B cell (primary cell): Measurements from ENCODE around the gene SCMH1. TPM values are rescaled to one million over a fixed set of nuclear protein-coding genes. Genes with fewer than 3 reads are reported as not detected.

Experiments used
- ATAC-seq: fragments of 200-7000 bp; cut with Tn5 transposase; one replicate; pipeline ENCODE4 v1.10.0; 2021; ENCODE audit warnings: low read depth, mild to moderate bottlenecking, moderate number of reproducible peaks, moderate library complexity
- CTCF ChIA-PET: fragments of 350-600 bp; sonication (Branson Sonifier 250); formaldehyde crosslinking; loops from one replicate; lab custom pipeline; 2021; ENCODE audit warnings: antibody characterized with exemption, inconsistent platforms; lab: Charles Lee
- POLR2A ChIA-PET: fragments of 350-600 bp; sonication (Branson Sonifier 250); formaldehyde crosslinking; loops from one replicate; lab custom pipeline; 2021; ENCODE audit warnings: antibody characterized with exemption; lab: Charles Lee
- DNase-seq: peaks from one replicate; pipeline ENCODE4 v3.0.0; 2013
- H2AFZ ChIP-seq: 2 replicates; pipeline ENCODE4 v1.6.1; 2012; ENCODE audit warnings: mild to moderate bottlenecking, low read depth, low read length; ENCODE audit not compliant: insufficient read depth, poor library complexity, severe bottlenecking
- H3K27ac ChIP-seq, 2 donors: 1 replicate in 1 of 2; 2 replicates in 1 of 2; pipeline ENCODE4 v1.5.1; 2012 to 2013; ENCODE audit warnings: low read length in 2 of 2, mild to moderate bottlenecking in 2 of 2, moderate library complexity in 1 of 2
- H3K27me3 ChIP-seq, 4 experiments: fragments of 200-600 bp in 1 of 4; sonication (generic) in 1 of 4; replicated peaks in 1 of 4; 1 replicate in 2 of 4; 2 replicates in 2 of 4; pipeline versions ENCODE4 v1.6.1 to v1.7.0; 2013 to 2016; ENCODE audit warnings: low read length in 3 of 4, mild to moderate bottlenecking in 2 of 4, mixed read lengths in 1 of 4, moderate library complexity in 1 of 4; ENCODE audit not compliant: insufficient read depth in 4 of 4, control insufficient read depth in 3 of 4; ENCODE audit errors: control extremely low read depth in 1 of 4
- H3K36me3 ChIP-seq, 2 experiments: replicated peaks in 1 of 2; 1 replicate in 1 of 2; 2 replicates in 1 of 2; pipeline versions ENCODE4 v1.6.1 to v1.7.1; 2013; ENCODE audit warnings: low read length in 1 of 2; ENCODE audit not compliant: insufficient read depth in 2 of 2, control insufficient read depth in 1 of 2; ENCODE audit errors: control extremely low read depth in 1 of 2, extremely low read depth in 1 of 2
- H3K4me1 ChIP-seq, 2 donors: fragments of 200-600 bp in 1 of 2; sonication (generic) in 1 of 2; 1 replicate in 1 of 2; 2 replicates in 1 of 2; pipeline versions ENCODE4 v1.5.1 to v1.6.1; 2013 to 2017; ENCODE audit warnings: low read length in 2 of 2; ENCODE audit not compliant: control insufficient read depth in 2 of 2, insufficient read depth in 2 of 2
- H3K4me2 ChIP-seq: replicated peaks from 2 replicates; pipeline ENCODE3; 2012; ENCODE audit warnings: mild to moderate bottlenecking, low read depth, low read length; ENCODE audit not compliant: poor library complexity, severe bottlenecking
- H3K4me3 ChIP-seq, 5 experiments: fragments of 200-600 bp in 1 of 5; sonication (generic) in 1 of 5; 1 replicate in 3 of 5; 2 replicates in 2 of 5; pipeline versions ENCODE4 v1.5.1 to v1.7.0; 2011 to 2016; ENCODE audit warnings: low read length in 4 of 5, mild to moderate bottlenecking in 4 of 5, low read depth in 2 of 5, control low read depth in 1 of 5, moderate library complexity in 1 of 5; ENCODE audit not compliant: insufficient read depth in 1 of 5; ENCODE audit errors: control extremely low read depth in 1 of 5, extremely low read depth in 1 of 5
- H3K79me2 ChIP-seq: fragments of 200-600 bp; sonication (generic); one replicate; pipeline ENCODE4 v1.6.0; 2016; ENCODE audit warnings: low read length; ENCODE audit not compliant: control insufficient read depth, insufficient read depth
- H3K9ac ChIP-seq: fragments of 200-600 bp; sonication (generic); 2 replicates; pipeline ENCODE4 v1.6.1; 2017; ENCODE audit warnings: mild to moderate bottlenecking, low read length, moderate library complexity
- H3K9me3 ChIP-seq, 3 donors: one replicate each; pipeline versions ENCODE4 v1.6.1 to v1.7.1; 2013; ENCODE audit warnings: low read length in 2 of 3; ENCODE audit not compliant: control insufficient read depth in 2 of 3, insufficient read depth in 1 of 3; ENCODE audit errors: control extremely low read depth in 1 of 3
- H4K20me1 ChIP-seq: 2 replicates; pipeline ENCODE4 v1.6.0; 2012; ENCODE audit warnings: mild to moderate bottlenecking, low read length; ENCODE audit not compliant: insufficient read depth, control insufficient read depth, poor library complexity, severe bottlenecking
- H3K27ac Mint-ChIP-seq: one replicate; pipeline ENCODE4 v1.8.0; 2021; ENCODE audit warnings: mixed read lengths
- H3K27me3 Mint-ChIP-seq: one replicate; pipeline ENCODE4 v1.8.0; 2021; ENCODE audit warnings: mixed read lengths
- H3K4me1 Mint-ChIP-seq: one replicate; pipeline ENCODE4 v1.8.0; 2021; ENCODE audit warnings: mixed read lengths
- H3K4me3 Mint-ChIP-seq: one replicate; pipeline ENCODE4 v1.8.0; 2021; ENCODE audit warnings: mixed read lengths
- H3K9me3 Mint-ChIP-seq: one replicate; pipeline ENCODE4 v1.8.0; 2022; ENCODE audit warnings: mixed read lengths; ENCODE audit not compliant: insufficient read depth
- CTCF ChIP-seq: fragments of 200-600 bp; IDR thresholded peaks from one replicate; pipeline ENCODE4 v1.8.0; 2022; ENCODE audit warnings: antibody characterized with exemption, mild to moderate bottlenecking
- EZH2 ChIP-seq: IDR thresholded peaks from 2 replicates; pipeline ENCODE4 v1.6.1; 2012; ENCODE audit warnings: borderline replicate concordance, low read depth, mild to moderate bottlenecking, moderate library complexity, low read length; ENCODE audit not compliant: insufficient read depth, poor library complexity, severe bottlenecking
- WGBS: methylation state at CpG from one replicate; pipeline ENCODE4 v1.1.5; 2013; ENCODE audit warnings: missing lambda C conversion rate; ENCODE audit not compliant: insufficient coverage; 5-methylcytosine and 5-hydroxymethylcytosine counted together
- intact Hi-C: fragments of 100-400 bp; cut with micrococcal nuclease; formaldehyde crosslinking; loops from one replicate; pipeline ENCODE4 v1.10.0; 2022
- polyA plus RNA-seq: library from polyadenylated mRNA; depleted of rRNA; stranded (reverse); fragments of >200 nt; gene quantifications from 2 replicates; pipeline ENCODE4 v1.2.3, GENCODE V29; 2012
- total RNA-seq, 2 donors: library from RNA; stranded (reverse); fragments of 120-200 nt in 1 of 2; gene quantifications; 1 replicate in 1 of 2; 2 replicates in 1 of 2; pipeline versions ENCODE4 v1.2.3 to v1.2.4, GENCODE V29; 2013 to 2022

Gene SCMH1
- total and polyA plus RNA-seq, 2 donors (not counting 1 experiment from before 2014, with no cell fraction given), result 29.4 to 33.3 TPM

- CTCF ChIA-PET, result no interaction called here
- Histone ChIP-seq H3K4me3 (no peak overlapping the region), H3K27ac (no peak overlapping the region), H3K9ac (no peak overlapping the region), H4K20me1 (peaks cover 4% of the 10 kb centered on the region), H3K36me3 (no peaks in the 10 kb centered on the region), H3K27me3 (no peaks in the 10 kb centered on the region), H3K4me1 (no peaks in the 10 kb centered on the region), H3K79me2 (peaks cover 47% of the 10 kb centered on the region), H3K9me3 (no peaks in the 10 kb centered on the region), H2AFZ (no peak overlapping the region), H3K4me2 (no peak overlapping the region)
- ATAC-seq (no peak), DNase-seq (no peak)
- WGBS, result no CpG with 5 or more reads among the region's 3 CpGs
- intact Hi-C loops, result no loop called here
- Mint-ChIP-seq H3K27me3 (no peaks in the 10 kb centered on the region), H3K9me3 (no peaks in the 10 kb centered on the region), H3K4me1 (peaks cover 14% of the 10 kb centered on the region), H3K27ac (no peak overlapping the region), H3K4me3 (no peak overlapping the region)
- TF ChIP-seq CTCF, result no peak
- TF ChIP-seq EZH2, result no peak
- POLR2A ChIA-PET, result no interaction called here
Observed at GRCh38 chr1:41226815-41227434, 15.2 kb downstream of the SCMH1 start.

GRCh38 chr1:41225495-41225894 is 16.6 kb downstream of the SCMH1 start:
- Mint-ChIP-seq H3K4me1 (peaks cover 13% of the 10 kb centered on the region), H3K27ac (no peak overlapping the region), H3K4me3 (no peak overlapping the region), H3K27me3 (no peaks in the 10 kb centered on the region), H3K9me3 (no peaks in the 10 kb centered on the region)
- WGBS, result 100% methylated on average over 2 of the region's 3 CpGs
- Histone ChIP-seq H3K79me2 (peaks cover 48% of the 10 kb centered on the region), H3K4me1 (no peaks in the 10 kb centered on the region), H3K9ac (no peak overlapping the region), H4K20me1 (peaks cover 4% of the 10 kb centered on the region), H3K27me3 (no peaks in the 10 kb centered on the region), H2AFZ (no peak overlapping the region), H3K36me3 (no peaks in the 10 kb centered on the region), H3K27ac (no peak overlapping the region), H3K4me3 (no peak overlapping the region), H3K9me3 (peaks cover 0 to under 1% (median 0%) of the 10 kb centered on the region in 3 donors), H3K4me2 (no peak overlapping the region)
- TF ChIP-seq EZH2, result no peak
- TF ChIP-seq CTCF, result no peak
- ChIA-PET CTCF (no interaction called here), POLR2A (no interaction called here)
- intact Hi-C loops, result no loop called here
- DNase-seq (no peak), ATAC-seq (no peak)
